HS-5 (cell line): Measurements from ENCODE around the gene KCTD1.
A peak's percentile ranks its signal among the peaks of the same experiment; 100 is the strongest.

Experiments
- DNase-seq: peaks from one replicate; pipeline ENCODE4 v3.0.0-alpha.2; 2012; ENCODE audit warnings: low read depth

KCTD1 gene

DNA sequence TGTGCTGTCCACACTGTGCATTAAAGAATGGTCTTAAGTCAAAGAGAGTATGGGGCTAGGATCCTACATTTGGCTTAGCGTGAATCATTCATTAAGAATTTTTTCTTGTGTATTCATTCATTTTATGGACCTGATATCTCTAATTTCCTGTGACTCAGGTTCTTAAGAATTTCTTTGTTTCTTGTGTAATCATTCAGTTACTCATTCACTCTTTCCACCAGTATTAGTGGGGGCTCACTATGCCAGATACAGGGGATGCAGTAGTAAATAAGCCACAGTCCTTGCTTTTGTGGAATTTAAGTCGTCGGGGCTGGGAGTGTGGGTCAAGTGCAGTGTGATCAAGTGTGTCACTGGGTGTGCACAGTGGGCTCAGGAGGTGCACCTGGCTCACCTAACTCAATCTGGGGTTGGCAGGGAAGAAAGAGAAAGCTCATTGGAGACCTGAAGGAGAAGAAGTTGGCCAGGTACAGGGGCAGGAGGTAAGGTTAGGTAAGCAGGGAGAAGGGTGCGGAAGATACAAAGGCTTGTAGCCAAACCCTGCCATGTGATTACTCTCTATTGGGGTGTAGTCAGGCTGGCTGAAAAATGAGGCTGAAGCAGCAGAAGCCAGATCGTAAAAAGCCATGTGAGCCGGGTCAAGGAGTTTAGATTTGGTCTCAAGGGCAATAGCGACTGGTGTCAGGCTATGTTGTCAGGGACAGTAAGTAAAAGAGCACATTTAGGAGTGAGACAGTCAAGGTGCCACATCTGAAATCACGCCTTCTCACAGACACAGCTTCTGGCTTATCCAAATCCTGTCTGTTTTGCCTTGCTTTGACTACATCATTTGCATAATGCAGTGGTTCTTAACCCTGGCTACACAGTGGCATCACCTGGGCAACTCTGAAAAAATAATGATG lies 67.2 kb downstream of the KCTD1 start:
- DNase-seq = peak; percentile 92

DNA sequence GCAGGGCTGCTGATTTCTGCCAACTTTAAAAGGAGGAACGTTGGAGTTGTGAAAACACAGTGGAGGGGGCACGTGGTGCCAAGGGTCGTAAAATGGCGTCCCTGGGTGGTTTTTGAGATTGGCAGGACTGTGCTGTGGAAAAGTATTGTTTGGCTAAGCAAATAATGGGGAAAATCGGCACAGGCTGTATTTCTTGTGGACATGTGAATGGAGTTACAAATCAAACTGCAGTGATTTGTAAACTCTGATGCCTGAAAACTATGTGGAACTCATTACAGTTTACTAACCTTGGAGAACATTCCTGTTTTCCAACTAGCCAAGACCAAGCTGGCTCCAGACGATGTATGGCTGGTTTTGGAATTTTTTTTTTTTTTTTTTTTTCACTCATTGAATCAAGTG lies 68.7 kb downstream of the KCTD1 start:
- DNase-seq = no peak

DNA sequence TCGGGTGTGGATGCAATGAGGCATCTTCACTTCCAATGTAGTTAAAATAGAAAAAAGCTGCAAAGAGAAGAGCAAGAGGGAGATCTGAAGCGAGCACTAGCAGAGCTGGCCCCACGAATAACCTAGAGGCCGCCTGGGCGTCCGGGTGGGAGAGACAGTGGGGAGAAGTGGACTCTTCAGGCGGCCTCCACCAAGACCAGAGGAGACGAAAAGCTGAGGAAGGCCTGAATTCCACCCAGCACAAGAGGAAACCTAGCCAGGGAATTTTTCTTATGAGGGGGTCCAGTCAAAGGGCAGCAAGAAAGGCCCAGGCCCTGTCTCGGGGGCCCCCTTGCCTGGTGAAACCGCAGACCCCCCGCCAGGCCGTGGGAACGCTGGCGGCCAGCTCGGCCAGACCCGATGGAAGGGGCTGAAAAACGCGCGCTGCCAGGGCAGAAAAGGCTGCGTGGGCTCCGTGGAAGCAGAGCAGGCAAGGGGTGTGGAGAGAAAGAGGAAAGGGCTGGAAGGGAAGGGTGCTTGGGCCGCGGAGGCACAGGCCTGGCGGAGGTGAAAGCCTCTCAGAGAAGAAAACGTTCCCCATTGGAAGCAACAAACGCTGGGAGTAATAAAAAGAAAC lies 69.2 kb downstream of the KCTD1 start:
- DNase-seq = no peak

DNA sequence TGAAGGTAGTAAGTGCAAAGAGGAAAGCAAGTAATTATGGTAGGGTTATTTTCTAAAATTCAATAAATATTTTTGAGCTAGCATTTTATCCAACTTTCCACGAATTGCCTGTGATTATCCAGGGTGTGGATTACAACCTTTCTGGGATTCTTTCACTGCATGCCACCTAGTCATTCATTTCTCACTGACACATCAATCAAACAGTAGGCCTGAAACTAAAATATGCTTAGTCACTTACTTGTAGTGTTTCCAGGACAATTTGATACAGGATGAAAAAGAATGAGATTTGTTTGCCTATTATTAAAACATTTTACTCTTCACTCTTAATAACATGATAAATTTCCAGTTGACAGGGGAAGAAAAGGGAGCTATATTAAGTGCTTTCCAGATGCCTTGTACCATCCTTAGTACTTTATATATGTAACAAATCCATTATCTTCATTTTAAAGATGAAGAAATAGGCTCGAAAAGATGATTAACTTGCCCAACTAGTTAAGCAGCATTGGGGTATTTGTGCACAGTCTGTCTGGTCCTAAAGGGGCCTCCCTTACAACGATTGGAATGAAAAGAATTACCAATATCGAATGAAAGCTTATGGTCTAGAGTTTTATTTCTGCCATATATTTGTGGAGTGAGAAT lies 70.4 kb downstream of the KCTD1 start:
- DNase-seq = no peak

DNA sequence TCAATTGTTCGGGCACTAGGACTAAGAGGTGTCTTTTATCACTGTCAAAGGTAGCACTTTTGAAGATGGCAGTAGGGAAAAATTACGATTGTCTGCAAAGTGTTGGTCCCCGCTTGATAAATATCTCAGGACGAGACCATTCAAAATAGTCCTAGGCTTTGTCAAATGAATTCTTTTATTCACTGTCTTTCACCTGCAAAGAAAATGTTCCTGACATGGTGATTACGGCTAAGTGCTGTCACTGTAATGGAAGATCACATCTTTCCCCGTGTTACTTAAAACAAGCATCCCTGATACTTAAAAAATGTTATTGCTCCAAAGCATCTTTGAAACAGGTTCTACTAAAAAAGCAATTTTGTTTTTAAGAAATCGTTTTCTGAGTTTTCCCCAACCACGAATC lies 71.7 kb downstream of the KCTD1 start:
- DNase-seq = no peak

DNA sequence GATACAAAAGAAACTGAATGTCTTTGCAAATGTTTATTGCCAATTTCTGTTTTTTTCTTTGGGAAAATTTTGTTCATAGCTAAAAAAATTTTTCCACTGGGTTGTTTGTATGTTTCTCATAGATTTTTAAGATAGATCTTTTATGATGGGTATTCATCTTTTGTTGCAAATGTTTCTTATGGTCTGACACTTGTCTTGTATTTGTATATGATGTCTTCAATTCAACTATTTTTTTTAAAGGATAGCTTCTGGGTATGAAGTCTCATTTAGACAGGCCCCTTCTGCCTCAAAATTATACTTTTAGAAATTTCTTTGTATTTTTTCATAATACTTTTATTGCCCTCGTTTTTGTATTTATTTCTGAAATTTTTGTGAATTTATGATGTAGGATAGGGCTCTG lies 73.8 kb downstream of the KCTD1 start:
- DNase-seq = no peak

DNA sequence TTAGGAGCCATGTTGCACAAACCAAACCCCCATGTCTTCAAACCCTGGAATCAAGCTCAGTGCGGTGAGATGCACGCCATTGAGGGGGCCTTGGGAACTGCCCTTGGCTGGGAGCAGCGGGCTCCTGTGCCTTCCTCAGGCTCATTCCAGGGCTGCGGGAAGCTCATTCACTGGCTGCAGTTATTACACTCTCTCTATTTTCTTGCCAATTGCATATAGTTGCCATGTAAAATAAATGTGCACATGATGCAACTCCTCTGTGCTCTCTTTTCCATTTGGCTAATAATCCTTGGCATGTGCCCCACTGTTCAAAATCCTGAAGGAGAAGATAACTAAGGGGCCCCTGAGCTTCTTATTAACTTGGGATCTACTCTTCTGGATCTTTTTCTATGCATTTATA lies 74.7 kb downstream of the KCTD1 start:
- DNase-seq = no peak

DNA sequence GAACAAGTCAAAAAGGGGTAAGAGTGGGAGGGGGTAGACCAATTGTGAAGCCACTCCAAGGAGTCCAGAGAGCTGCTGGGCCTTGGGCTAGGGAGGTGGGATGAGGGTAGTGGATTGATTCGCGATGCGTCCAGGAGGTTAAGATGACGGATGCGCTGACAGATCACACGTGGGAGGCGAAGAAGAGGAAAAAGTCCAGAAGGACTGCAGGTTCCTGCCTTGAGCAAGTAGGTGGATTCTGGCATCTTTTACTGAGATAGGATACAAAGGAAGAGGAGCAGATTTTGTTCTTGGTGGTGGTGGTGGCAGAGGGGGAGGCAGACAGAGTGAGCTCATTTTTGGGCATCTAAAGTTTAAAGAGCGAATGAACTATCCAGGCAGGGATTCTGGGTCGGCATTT lies 76.5 kb downstream of the KCTD1 start:
- DNase-seq = no peak

DNA sequence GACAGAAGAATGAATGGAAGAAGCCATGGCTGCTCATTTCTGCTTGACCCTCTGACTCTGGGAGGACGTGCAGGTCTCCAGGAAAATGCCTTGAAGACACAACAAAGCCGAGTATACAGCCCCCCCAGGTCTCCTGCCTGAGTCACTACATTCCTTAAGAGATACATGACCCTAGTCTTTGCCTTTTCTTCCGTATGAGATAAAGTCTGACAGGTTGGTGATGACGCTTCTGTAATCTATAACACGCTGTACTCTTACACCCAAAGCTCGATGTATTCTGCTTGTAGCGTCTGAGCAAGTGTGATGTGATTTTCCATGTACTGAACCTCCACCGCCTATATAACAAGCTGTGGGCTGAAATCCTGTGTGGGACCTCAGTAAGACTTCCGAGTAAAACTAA lies 77.3 kb downstream of the KCTD1 start:
- DNase-seq = no peak

DNA sequence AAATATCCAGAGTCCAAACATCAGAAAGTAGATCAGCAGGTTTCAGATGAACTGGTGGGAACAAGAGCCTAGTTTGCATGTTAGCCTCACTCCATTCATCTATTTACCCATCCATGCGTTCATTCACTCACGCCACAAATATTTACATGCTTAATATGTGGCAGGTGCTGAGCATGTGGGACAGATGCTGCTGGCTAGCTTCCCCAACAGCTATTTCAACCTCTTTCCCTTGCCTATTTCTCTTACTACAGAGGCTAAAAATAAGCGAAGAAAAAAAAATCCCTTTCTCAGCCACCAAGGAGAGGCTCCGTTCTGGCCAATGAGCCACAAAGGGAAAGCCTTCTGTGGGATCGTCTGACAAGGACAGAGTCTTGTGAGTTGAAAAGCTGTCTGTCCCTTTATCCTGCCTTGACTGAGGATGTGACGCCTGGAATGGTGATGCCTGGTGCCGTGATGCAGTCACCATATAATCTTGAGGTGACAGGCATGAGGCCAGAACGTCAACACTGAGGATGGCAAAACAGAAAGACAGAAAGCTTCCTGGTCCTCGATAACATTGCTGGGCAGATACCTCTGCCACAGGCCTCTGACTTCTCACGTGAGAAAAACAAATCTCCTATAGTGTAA lies 78.2 kb downstream of the KCTD1 start:
- no peak for DNase-seq

DNA sequence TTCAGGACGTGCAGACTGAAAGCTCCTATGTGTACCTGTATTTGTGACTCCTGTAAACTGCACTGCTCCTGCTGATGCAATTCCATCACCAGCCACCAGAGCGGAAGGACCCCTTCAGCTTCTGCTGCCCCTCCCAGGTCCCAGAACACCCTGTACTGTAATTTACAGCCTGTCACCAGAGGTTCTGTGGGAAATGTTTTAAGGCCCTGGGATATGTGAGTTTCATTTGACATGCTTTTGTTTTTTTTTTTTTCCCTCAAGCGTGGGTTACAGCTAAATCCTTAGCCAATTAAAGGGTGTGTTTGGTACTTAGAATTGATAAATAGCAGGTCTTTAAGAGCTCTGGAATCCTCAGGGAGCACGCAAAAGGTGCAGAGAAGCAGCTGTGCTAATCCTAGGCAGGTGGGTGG lies 79.4 kb downstream of the KCTD1 start:
- no peak for DNase-seq

DNA sequence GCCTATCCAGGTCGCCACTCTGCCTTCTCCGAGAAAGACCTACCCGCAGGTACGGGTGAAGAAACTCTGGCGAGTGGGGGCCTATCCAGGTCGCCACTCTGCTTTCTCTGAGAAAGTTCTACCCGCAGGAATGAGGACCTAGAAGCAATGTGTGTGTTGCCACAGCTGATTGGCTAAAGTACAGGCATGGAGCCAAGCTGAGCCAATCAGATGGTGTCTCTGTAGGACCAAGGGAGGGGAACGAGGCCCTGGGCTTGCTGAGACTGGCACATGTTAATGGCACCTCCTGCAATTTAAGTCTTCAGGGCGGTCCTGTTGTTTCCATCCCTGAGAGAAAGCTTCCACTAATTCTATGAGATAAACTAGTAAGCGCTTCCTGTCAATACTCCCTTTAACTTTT lies 82.3 kb downstream of the KCTD1 start:
- DNase-seq = no peak

DNA sequence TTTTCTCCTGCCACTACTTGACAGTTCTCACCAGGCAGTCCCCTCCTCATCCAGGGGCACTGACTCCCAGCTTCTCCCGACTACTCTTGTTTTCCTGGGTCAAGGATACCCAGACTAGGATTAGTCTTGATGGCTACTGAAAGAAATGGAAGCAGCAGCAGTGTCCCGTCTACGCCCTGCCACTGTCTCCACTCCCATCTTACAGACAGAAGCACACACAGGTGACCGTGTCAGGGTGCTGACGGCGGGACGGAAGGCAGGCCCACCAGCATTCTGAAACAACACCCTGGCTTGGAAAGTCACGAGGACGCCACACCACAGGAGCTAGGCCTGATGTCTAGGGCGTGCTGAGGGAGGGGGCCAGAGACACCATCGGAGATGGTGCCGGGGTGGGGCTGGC lies 82.9 kb downstream of the KCTD1 start:
- no peak for DNase-seq

DNA sequence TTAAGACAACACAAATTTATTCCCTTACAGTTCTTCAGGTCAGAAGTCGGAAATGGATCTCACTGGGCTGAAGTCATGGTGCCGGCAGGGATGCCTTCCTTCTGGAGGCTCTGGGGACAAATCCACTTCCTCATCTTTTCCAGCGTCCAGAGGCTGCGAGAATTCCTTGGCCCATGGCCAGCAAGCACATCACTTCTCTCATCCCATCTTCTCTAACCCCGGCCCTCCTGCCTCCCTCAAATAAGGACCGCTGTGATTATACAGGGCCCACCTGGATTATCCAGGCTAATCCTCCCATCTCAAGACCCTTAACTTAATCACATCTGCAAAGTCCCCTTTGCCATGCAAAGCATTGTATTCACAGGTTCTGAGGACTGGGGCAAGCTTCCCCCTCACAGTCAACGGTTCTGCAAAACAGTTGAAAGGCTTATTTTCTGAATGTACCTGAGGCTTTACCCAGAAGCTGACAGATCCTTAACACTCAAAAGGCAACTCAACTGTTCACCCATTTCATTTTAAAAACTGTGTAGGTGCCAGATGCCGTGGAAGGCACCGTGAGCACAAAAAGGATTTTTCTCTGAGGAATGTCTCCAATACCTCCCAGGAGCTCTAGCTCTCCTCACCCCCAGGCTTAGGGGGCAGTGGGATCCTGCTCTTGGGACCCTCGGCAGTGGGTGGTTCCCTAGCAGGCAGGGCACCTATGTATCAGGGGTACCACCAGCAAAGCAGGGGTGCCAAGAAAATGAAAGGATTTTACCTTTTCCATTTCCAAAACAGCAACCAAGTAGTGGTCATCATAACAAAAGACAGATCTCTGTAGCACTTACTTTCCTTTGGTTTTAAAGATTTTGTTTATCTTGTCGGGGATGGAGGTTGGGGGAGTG lies 84.0 kb downstream of the KCTD1 start:
- DNase-seq = no peak

DNA sequence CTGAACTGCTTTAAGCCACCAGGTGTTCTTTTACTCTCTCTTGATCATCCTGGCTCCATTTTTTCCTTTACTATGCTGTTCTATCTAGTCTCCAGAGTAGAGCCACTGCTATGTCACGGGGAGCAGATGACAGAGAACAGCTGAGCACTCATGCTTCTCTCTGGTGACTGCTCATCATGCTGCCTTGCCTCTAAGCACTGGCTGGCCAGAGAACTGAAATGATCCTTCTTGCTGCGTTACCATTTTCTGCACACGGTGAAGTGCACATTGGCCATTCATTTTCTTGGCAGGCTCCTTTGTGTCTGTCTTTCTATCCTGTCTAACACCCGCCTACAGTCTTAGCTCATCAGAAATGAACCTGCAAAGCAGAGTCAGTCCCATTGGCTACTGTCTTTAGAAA lies 86.0 kb downstream of the KCTD1 start:
- no peak for DNase-seq

DNA sequence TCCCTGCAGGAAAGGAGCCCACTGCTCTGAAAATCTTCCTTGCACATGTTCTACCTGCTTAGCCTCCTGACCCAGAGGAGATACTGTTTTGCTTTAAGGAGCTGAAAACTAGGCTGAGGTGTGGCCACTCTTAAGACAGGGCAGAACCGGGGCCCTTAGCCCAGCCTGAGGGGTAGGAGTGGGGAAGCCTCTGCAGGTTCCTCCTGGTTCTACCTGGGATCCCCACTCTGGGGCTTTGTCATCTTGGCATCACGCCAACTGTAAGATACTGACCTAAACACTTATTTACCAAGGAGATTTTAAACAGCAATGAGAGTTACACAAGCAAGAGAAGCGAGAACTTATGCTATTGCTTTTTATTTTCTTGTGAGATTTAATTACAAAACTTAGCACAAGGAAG lies 86.9 kb downstream of the KCTD1 start:
- no peak for DNase-seq

DNA sequence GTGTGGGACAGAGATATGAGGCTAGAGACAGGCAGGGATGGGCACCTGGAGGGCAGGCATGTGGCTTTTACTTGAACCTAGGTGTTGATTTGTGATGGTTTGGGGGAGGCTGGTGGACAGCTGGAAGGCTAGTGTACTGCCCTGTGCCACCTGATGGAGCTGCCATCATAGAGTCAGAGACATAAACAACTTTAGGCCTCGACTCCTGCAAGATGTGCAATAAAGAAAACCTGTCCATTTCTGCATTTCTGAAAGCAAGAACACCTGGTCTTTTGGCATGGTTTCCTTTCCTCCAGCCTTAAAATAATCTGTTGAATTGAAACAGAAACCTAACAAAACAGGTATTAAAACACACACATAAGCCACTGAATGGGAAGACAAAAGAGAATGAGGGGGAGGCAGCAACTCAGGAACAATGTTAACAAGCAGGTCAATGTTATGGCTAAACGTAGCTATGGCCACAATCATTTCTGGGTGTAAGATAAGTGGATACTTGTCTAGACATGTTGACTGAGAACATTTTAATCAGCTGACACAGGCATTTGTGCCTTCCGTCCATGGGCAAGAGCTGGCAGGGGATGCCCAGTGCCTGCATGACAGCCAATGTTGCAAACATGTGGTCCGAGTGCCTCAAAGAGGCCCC lies 87.8 kb downstream of the KCTD1 start:
- no peak for DNase-seq

DNA sequence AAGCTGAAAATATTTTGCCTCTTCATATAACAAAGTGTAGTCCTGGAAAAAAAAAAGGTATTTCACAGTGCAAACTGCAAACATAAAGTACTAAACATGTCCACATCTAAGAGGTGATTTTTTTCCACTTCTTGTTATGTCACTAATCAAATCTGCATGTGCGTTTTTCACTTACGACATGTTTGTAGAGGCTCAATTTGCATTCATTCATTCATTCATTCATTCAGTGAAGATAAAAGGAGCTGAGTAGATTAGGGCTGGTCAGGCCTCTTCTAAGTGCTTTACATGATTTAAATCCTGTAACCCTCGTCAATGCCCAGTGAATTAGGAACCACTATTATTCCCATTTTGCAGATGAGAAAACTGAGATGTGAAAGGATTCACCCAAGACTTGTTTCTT lies 88.5 kb downstream of the KCTD1 start:
- no peak for DNase-seq

DNA sequence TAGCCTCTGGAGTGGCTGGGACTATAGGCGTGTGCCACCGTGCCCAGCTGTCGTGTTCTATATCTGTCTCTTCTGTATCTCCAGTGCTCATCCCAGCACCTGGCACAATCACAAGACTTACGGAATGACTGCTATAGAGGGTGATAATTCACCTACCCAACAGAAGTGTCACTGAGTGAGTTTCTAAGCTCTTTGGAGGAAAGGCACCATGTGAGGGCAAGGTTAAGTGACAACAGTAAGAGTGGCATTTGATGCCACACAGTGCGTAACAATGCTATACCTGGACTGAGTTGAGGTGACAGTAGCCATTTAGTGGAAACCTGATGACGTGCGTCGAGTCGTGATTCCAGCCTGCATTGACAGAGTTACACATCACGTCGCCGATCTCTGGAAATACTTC lies 89.0 kb downstream of the KCTD1 start:
- no peak for DNase-seq

DNA sequence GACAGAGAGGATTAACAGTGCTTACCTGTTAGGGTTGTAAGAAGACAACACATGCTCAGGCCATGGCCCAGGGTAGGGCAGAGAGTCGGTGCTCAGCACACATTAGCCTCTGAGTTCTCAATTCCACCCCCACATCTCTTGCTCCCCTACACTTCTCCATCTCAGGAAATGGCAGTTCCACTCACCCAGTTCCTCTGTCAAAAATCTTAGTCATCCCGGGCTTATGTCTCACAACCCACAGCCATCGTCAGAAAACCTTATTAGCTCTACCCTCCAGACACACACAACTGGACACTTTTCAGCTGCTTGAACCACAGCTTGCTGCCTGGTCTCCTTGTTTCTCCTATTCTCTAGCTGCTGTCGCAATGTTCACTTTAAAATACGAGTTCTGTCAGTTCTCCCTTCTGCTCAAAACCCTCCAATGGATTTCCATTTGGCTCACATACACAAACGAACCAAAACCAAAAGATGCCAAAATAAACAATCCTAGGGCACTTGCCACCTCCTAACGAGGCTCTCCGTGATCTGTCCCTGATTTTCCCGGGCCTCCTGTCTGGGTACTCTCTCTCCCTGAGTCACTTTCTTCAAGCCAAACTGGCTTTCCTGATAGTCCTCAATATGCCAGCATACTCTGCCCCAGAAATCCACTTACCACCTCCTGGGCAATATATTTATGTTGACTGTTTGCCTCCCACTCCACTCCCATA lies 89.7 kb downstream of the KCTD1 start:
- DNase-seq = no peak
